ENCODE measurements around the gene ITGB5. TPM values are rescaled to one million over a fixed set of nuclear protein-coding genes. Genes with fewer than 3 reads are reported as not detected.
A peak's percentile ranks its signal among the peaks of the same experiment; 100 is the strongest.

Gene ITGB5
- total and polyA plus RNA-seq, 2 donors (not counting 1 experiment from before 2014, with no cell fraction given) = 0.15 to 0.54 TPM

- Histone ChIP-seq H3K27me3 (replicated peaks in 1 of 4; ENCODE audit: control extremely low read depth in 1 of 4, control insufficient read depth in 3 of 4, insufficient read depth in 4 of 4, low read length in 3 of 4) (no peaks in the 10 kb centered on the region), H3K4me3 (ENCODE audit: control extremely low read depth in 1 of 5, extremely low read depth in 1 of 5, insufficient read depth in 1 of 5, low read depth in 2 of 5, low read length in 4 of 5) (no peak overlapping the region), H3K9me3 (ENCODE audit: control extremely low read depth in 1 of 3, control insufficient read depth in 2 of 3, insufficient read depth in 1 of 3, low read length in 2 of 3) (no peaks in the 10 kb centered on the region), H2AFZ (ENCODE audit: insufficient read depth, low read depth, low read length, poor library complexity, severe bottlenecking) (peak overlapping the region; percentile 70), H3K4me1 (ENCODE audit: control insufficient read depth in 2 of 2, insufficient read depth in 2 of 2, low read length in 2 of 2) (peaks cover 0 to 4% of the 10 kb centered on the region in 2 donors), H3K79me2 (ENCODE audit: control insufficient read depth, insufficient read depth, low read length) (no peaks in the 10 kb centered on the region), H3K36me3 (replicated peaks in 1 of 2; ENCODE audit: control extremely low read depth in 1 of 2, control insufficient read depth in 1 of 2, extremely low read depth in 1 of 2, insufficient read depth in 2 of 2, low read length in 1 of 2) (no peaks in the 10 kb centered on the region), H3K9ac (ENCODE audit: low read length) (no peak overlapping the region), H3K4me2 (replicated peaks; ENCODE audit: low read depth, low read length, poor library complexity, severe bottlenecking) (peak overlapping the region; percentile 53), H4K20me1 (ENCODE audit: control insufficient read depth, insufficient read depth, low read length, poor library complexity, severe bottlenecking) (no peaks in the 10 kb centered on the region), H3K27ac (ENCODE audit: low read length in 2 of 2) (no peak overlapping the region)
- ChIA-PET CTCF (interaction anchor here (0.6 to 5.4 kb wide), 20 partner anchors 8 to 829 kb away, joined by 3 to 63 read pairs (median 4); no protein-coding TSS in a partner anchor), POLR2A (no interaction called here)
- Mint-ChIP-seq H3K27me3 (peaks cover 7% of the 10 kb centered on the region), H3K9me3 (ENCODE audit: insufficient read depth) (no peaks in the 10 kb centered on the region), H3K4me1 (peaks cover 4% of the 10 kb centered on the region), H3K27ac (no peak overlapping the region), H3K4me3 (peak overlapping the region; percentile 61)
- intact Hi-C loops (cut with micrococcal nuclease) = no loop called here
- DNase-seq (peak; percentile 76), ATAC-seq (ENCODE audit: low read depth) (peak; percentile 76)
- WGBS (ENCODE audit: insufficient coverage) = 17% methylated on average over 12 of the region's 15 CpGs
- no peak for TF ChIP-seq EZH2 (IDR thresholded peaks at IDR 0.05; ENCODE audit: borderline replicate concordance, insufficient read depth, low read depth, low read length, poor library complexity, severe bottlenecking)
- TF ChIP-seq CTCF (IDR thresholded peaks at IDR 0.05) = peak; percentile 94
These were observed 125.8 kb downstream of the ITGB5 start for GRCh38 chr3:124761250-124761796.

GRCh38 chr3:124760601-124761000, 126.6 kb downstream of the ITGB5 start:
- no peaks in the 10 kb centered on the region for H3K79me2 ChIP-seq (ENCODE audit: control insufficient read depth, insufficient read depth, low read length)
- no peak overlapping the region for H3K4me2 ChIP-seq (replicated peaks; ENCODE audit: low read depth, low read length, poor library complexity, severe bottlenecking)
- TF ChIP-seq CTCF (IDR thresholded peaks at IDR 0.05) = no peak
- no peak for TF ChIP-seq EZH2 (IDR thresholded peaks at IDR 0.05; ENCODE audit: borderline replicate concordance, insufficient read depth, low read depth, low read length, poor library complexity, severe bottlenecking)
- intact Hi-C loops (cut with micrococcal nuclease) = no loop called here
- Mint-ChIP-seq H3K4me3 (no peak overlapping the region), H3K27me3 (peaks cover 2% of the 10 kb centered on the region), H3K9me3 (ENCODE audit: insufficient read depth) (no peaks in the 10 kb centered on the region), H3K4me1 (peaks cover 4% of the 10 kb centered on the region), H3K27ac (no peak overlapping the region)
- H2AFZ ChIP-seq (ENCODE audit: insufficient read depth, low read depth, low read length, poor library complexity, severe bottlenecking) = no peak overlapping the region
- H4K20me1 ChIP-seq (ENCODE audit: control insufficient read depth, insufficient read depth, low read length, poor library complexity, severe bottlenecking) = no peaks in the 10 kb centered on the region
- no peaks in the 10 kb centered on the region for H3K27me3 ChIP-seq (replicated peaks in 1 of 4; ENCODE audit: control extremely low read depth in 1 of 4, control insufficient read depth in 3 of 4, insufficient read depth in 4 of 4, low read length in 3 of 4)
- ChIA-PET POLR2A (no interaction called here), CTCF (interaction anchor here (0.6 to 5.4 kb wide), 22 partner anchors 8 to 830 kb away, joined by 3 to 63 read pairs (median 4); no protein-coding TSS in a partner anchor)
- H3K9me3 ChIP-seq (ENCODE audit: control extremely low read depth in 1 of 3, control insufficient read depth in 2 of 3, insufficient read depth in 1 of 3, low read length in 2 of 3) = no peaks in the 10 kb centered on the region
- ATAC-seq (ENCODE audit: low read depth) = no peak
- H3K9ac ChIP-seq (ENCODE audit: low read length) = no peak overlapping the region
- H3K27ac ChIP-seq (ENCODE audit: low read length in 2 of 2) = no peak overlapping the region
- peaks cover 0 to 4% of the 10 kb centered on the region in 2 donors for H3K4me1 ChIP-seq (ENCODE audit: control insufficient read depth in 2 of 2, insufficient read depth in 2 of 2, low read length in 2 of 2)
- H3K36me3 ChIP-seq (replicated peaks in 1 of 2; ENCODE audit: control extremely low read depth in 1 of 2, control insufficient read depth in 1 of 2, extremely low read depth in 1 of 2, insufficient read depth in 2 of 2, low read length in 1 of 2) = no peaks in the 10 kb centered on the region
- WGBS (ENCODE audit: insufficient coverage) = no CpG with 5 or more reads among the region's 2 CpGs
- H3K4me3 ChIP-seq (ENCODE audit: control extremely low read depth in 1 of 5, extremely low read depth in 1 of 5, insufficient read depth in 1 of 5, low read depth in 2 of 5, low read length in 4 of 5) = no peak overlapping the region
- DNase-seq = no peak
